Transverse colon (tissue), 3 donors: Measurements from ENCODE around the gene SLC6A1.

ENCODE experiments used
- EP300 ChIP-seq: sonication (generic); formaldehyde crosslinking; IDR thresholded peaks from one replicate; pipeline ENCODE4 v1.6.1; 2017; ENCODE audit warnings: antibody characterized with exemption, low read depth
- POLR2AphosphoS5 ChIP-seq, 3 donors: sonication (generic); formaldehyde crosslinking; IDR thresholded peaks; one replicate each; pipeline ENCODE4 v1.6.1; 2016; ENCODE audit warnings: antibody characterized with exemption in 3 of 3

DNA sequence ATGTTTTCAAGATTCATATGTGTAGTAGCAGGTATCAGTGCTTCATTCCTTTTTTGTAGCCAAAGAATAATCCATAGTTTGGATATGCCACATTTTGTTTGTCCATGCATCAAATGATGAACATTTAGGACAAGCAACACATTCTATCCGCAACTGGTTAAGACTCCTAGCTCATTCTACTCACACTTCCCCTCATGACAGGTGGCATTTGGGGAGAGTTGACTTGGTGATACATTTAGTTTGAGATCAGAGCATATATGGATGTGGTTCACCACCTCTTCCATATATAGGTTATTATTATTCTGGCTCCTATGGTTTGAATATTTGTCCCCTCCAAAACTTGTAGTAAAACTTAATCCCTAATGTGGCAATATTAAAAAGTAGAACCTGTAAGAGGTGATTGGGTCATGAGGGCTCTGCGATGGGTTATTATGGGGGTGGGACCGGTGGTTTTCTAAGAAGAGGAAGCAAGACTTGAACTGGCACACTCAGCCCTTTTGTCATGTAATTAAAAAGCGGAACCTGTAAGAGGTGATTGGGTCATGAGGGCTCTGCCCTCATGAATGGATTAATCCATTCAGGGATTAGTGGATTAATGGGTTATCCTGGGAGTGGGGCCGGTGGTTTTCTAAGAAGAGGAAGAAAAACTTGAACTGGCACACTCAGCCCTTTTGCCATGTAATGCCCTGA, 86.4 kb downstream of the SLC6A1 start:
- TF ChIP-seq EP300: no peak
- TF ChIP-seq POLR2AphosphoS5 (IDR thresholded peaks at IDR 0.05): no peak
